Endothelial cell of umbilical vein (primary cell): ENCODE results near the gene B3GNT3. TPM values are rescaled to one million over a fixed set of nuclear protein-coding genes. Genes with fewer than 3 reads are reported as not detected.

Experiments used
- BruUV-seq: library from RNA; stranded (reverse); fragments of 400-500 nt; replicated peaks from 2 replicates; lab custom pipeline; 2021; lab: Mats Ljungman, UMichigan
- CTCF ChIA-PET: fragments of 300-600, 350-600 bp; sonication (Branson Sonifier 250); formaldehyde crosslinking; loops from one replicate; lab custom pipeline; 2021; ENCODE audit warnings: antibody characterized with exemption, inconsistent platforms; lab: Charles Lee
- POLR2A ChIA-PET: fragments of 300-600, 350-600 bp; sonication (Branson Sonifier 250); formaldehyde crosslinking; loops from one replicate; lab custom pipeline; 2021; ENCODE audit warnings: antibody characterized with exemption, inconsistent platforms; lab: Charles Lee
- DNase-seq: peaks from one replicate; pipeline ENCODE4 v3.0.0-alpha.2; 2011; ENCODE audit warnings: low read depth, low spot score
- FAIRE-seq: peaks from 2 replicates; lab custom pipeline; 2011; peaks lifted over from hg19 to GRCh38; lab: Jason Lieb, UNC
- H2AFZ ChIP-seq: 2 replicates; pipeline ENCODE4 v1.6.0; 2012; ENCODE audit warnings: low read depth, low read length, control low read depth, inconsistent platforms
- H3K27ac ChIP-seq: 2 replicates; pipeline ENCODE4 v1.5.1; 2011; ENCODE audit warnings: low read depth, mild to moderate bottlenecking, control low read depth, low read length, moderate library complexity; ENCODE audit not compliant: insufficient read depth
- H3K27me3 ChIP-seq, 2 experiments: 2 replicates each; pipeline versions ENCODE4 v1.6.0 to v1.6.1; 2011; ENCODE audit warnings: low read length in 2 of 2, mixed read lengths in 1 of 2; ENCODE audit not compliant: control insufficient read depth in 2 of 2, insufficient read depth in 2 of 2
- H3K36me3 ChIP-seq, 2 experiments: 2 replicates in 1 of 2; 3 replicates in 1 of 2; pipeline ENCODE4 v1.5.1; 2011; ENCODE audit warnings: low read length in 2 of 2, mild to moderate bottlenecking in 1 of 2, moderate library complexity in 1 of 2; ENCODE audit not compliant: control insufficient read depth in 2 of 2, insufficient read depth in 2 of 2; ENCODE audit errors: extremely low read depth in 1 of 2
- H3K4me1 ChIP-seq: 3 replicates; pipeline ENCODE4 v1.5.1; 2011; ENCODE audit warnings: mild to moderate bottlenecking, low read length; ENCODE audit not compliant: control insufficient read depth, insufficient read depth; ENCODE audit errors: extremely low read depth
- H3K4me2 ChIP-seq: 2 replicates; pipeline ENCODE4 v1.6.1; 2011; ENCODE audit warnings: low read length, control low read depth, mixed read lengths; ENCODE audit not compliant: insufficient read depth
- H3K4me3 ChIP-seq, 3 experiments: fragments of 200-600 bp in 1 of 3; sonication (generic), shearing (Covaris generic) in 1 of 3; replicated peaks in 1 of 3; 2 replicates each; pipeline ENCODE4 v1.5.1; 2011 to 2016; ENCODE audit warnings: control low read depth in 3 of 3, low read length in 3 of 3, mild to moderate bottlenecking in 2 of 3, inconsistent platforms in 1 of 3, low read depth in 1 of 3, moderate library complexity in 1 of 3; ENCODE audit not compliant: insufficient read depth in 1 of 3
- H3K79me2 ChIP-seq: 2 replicates; pipeline ENCODE4 v1.6.0; 2012; ENCODE audit warnings: low read length, inconsistent platforms; ENCODE audit not compliant: control insufficient read depth, insufficient read depth
- H3K9ac ChIP-seq: replicated peaks from 2 replicates; pipeline ENCODE3; 2011; ENCODE audit warnings: low read length, control low read depth; ENCODE audit not compliant: insufficient read depth; ENCODE audit errors: extremely low read depth
- H3K9me1 ChIP-seq: replicated peaks from 3 replicates; pipeline ENCODE4 v1.6.0; 2011; ENCODE audit warnings: mild to moderate bottlenecking, low read length; ENCODE audit not compliant: control insufficient read depth, insufficient read depth; ENCODE audit errors: extremely low read depth
- H3K9me3 ChIP-seq: replicated peaks from 2 replicates; pipeline ENCODE4 v1.5.1; 2012; ENCODE audit warnings: low read length, inconsistent platforms; ENCODE audit not compliant: control insufficient read depth, insufficient read depth
- H4K20me1 ChIP-seq: replicated peaks from 2 replicates; pipeline ENCODE3; 2011; ENCODE audit warnings: mild to moderate bottlenecking, low read length; ENCODE audit not compliant: control insufficient read depth, insufficient read depth; ENCODE audit errors: extremely low read depth
- CTCF ChIP-seq, 2 donors: IDR thresholded peaks; 1 replicate in 1 of 2; 2 replicates in 1 of 2; pipeline ENCODE4 v1.5.1; 2011; ENCODE audit warnings: low read length in 2 of 2, mild to moderate bottlenecking in 2 of 2, moderate library complexity in 2 of 2, control low read depth in 1 of 2, inconsistent platforms in 1 of 2, low read depth in 1 of 2; ENCODE audit not compliant: insufficient read depth in 1 of 2; ENCODE audit errors: extremely low read depth in 1 of 2
- EZH2 ChIP-seq: IDR thresholded peaks from 2 replicates; pipeline ENCODE4 v1.6.1; 2012; ENCODE audit warnings: borderline replicate concordance, low read depth, mild to moderate bottlenecking, moderate library complexity, low read length, inconsistent platforms; ENCODE audit not compliant: severe bottlenecking
- FOS ChIP-seq: IDR thresholded peaks from 2 replicates; pipeline ENCODE4 v1.6.1; 2011; ENCODE audit warnings: mild to moderate bottlenecking, low read length, moderate library complexity, borderline replicate concordance; ENCODE audit not compliant: insufficient read depth
- GATA2 ChIP-seq: IDR thresholded peaks from 2 replicates; pipeline ENCODE4 v1.7.0; 2011; ENCODE audit warnings: low read depth, mild to moderate bottlenecking, moderate library complexity, mixed read lengths, low read length; ENCODE audit not compliant: insufficient read length, insufficient read depth
- JUN ChIP-seq: IDR thresholded peaks from 2 replicates; pipeline ENCODE4 v1.6.1; 2011; ENCODE audit warnings: borderline replicate concordance, low read depth; ENCODE audit not compliant: insufficient read length, insufficient read depth
- MAX ChIP-seq: IDR thresholded peaks from 2 replicates; pipeline ENCODE4 v1.6.1; 2011; ENCODE audit not compliant: insufficient read depth, insufficient read length
- MYC ChIP-seq: IDR thresholded peaks from one replicate; pipeline ENCODE4 v1.6.1; 2011; ENCODE audit warnings: mild to moderate bottlenecking, low read depth, low read length
- POLR2A ChIP-seq: IDR thresholded peaks from 2 replicates; pipeline ENCODE4 v1.6.1; 2012; ENCODE audit warnings: low read depth, mild to moderate bottlenecking, control low read depth, low read length
- POLR2AphosphoS5 ChIP-seq: IDR thresholded peaks from 2 replicates; pipeline ENCODE4 v1.6.1; 2012; ENCODE audit warnings: low read depth, mild to moderate bottlenecking, control low read depth, low read length, moderate library complexity; ENCODE audit not compliant: insufficient read depth
- dilution Hi-C: fragments of 300-500 bp; cut with MboI; formaldehyde crosslinking; loops from one replicate; pipeline ENCODE4 v1.15.0; 2019; ENCODE audit warnings: low sequenced_read_pairs; ENCODE audit not compliant: extremely low pct_ligation_motif_present
- intact Hi-C: fragments of 100-400 bp; cut with micrococcal nuclease; formaldehyde crosslinking; loops from one replicate; pipeline ENCODE4 v1.10.0; 2022
- polyA plus RNA-seq, 4 experiments: library from polyadenylated mRNA; depleted of rRNA in 3 of 4; stranded (reverse) in 3 of 4; unstranded in 1 of 4; fragments of >200 nt; gene quantifications; 2 replicates each; pipeline versions ENCODE4 v1.2.1 to v1.2.3, GENCODE V29; 2011 to 2012; ENCODE audit warnings: missing spikeins in 1 of 4
- total RNA-seq: library from RNA; stranded (reverse); gene quantifications from 2 replicates; pipeline ENCODE4 v1.2.3, GENCODE V29; 2021

The B3GNT3 gene
- total and polyA plus RNA-seq, 2 donors (not counting 3 experiments of a cell fraction or from before 2014, with no cell fraction given) = 0.10 TPM; not detected in 1

GRCh38 chr19:17758515-17758914 is 36.4 kb upstream of the B3GNT3 start:
- dilution Hi-C loops = no loop called here
- no peak for FAIRE-seq
- CTCF ChIA-PET = interaction anchor here (0.9 to 1.6 kb wide), 3 partner anchors 8 to 209 kb away, joined by 3 to 7 read pairs (median 4); no protein-coding TSS in a partner anchor

More at GRCh38 chr19:17758515-17758914, 36.4 kb upstream of the B3GNT3 start:
- H2AFZ ChIP-seq = no peak overlapping the region
- no peak overlapping the region for H3K4me2 ChIP-seq
- H3K9me3 ChIP-seq = no peaks in the 10 kb centered on the region
- no peaks in the 10 kb centered on the region for H3K79me2 ChIP-seq
- TF ChIP-seq POLR2AphosphoS5 (no peak), EZH2 (no peak), MAX (no peak), JUN (no peak), POLR2A (no peak), MYC (no peak), CTCF (IDR thresholded peaks at IDR 0.05; ENCODE audit: extremely low read depth in 1 of 2, insufficient read depth in 1 of 2, low read depth in 1 of 2, low read length in 2 of 2) (no peak), FOS (no peak), GATA2 (no peak)
- no TSS peak for BruUV-seq
- no peak for DNase-seq
- H3K27ac ChIP-seq = no peak overlapping the region
- POLR2A ChIA-PET = no interaction called here
- H3K9me1 ChIP-seq = no peaks in the 10 kb centered on the region
- H3K9ac ChIP-seq = no peak overlapping the region
- peaks cover 3% of the 10 kb centered on the region for H3K4me1 ChIP-seq
- no peaks in the 10 kb centered on the region for H3K27me3 ChIP-seq
- no peak overlapping the region for H3K4me3 ChIP-seq
- intact Hi-C loops = no loop called here
- no peaks in the 10 kb centered on the region for H4K20me1 ChIP-seq
- no peaks in the 10 kb centered on the region for H3K36me3 ChIP-seq
